A673 (cell line): ENCODE results near the gene AOPEP. TPM values are rescaled to one million over a fixed set of nuclear protein-coding genes. Genes with fewer than 3 reads are reported as not detected.

Experiments used
- BruUV-seq: library from RNA; stranded (reverse); fragments of 400-500 nt; replicated peaks from 2 replicates; lab custom pipeline; 2021; lab: Mats Ljungman, UMichigan
- CTCF ChIA-PET: fragments of 300-600 bp; sonication (Branson Sonifier 250); formaldehyde crosslinking; loops from one replicate; lab custom pipeline; 2022; ENCODE audit warnings: antibody characterized with exemption; lab: Charles Lee
- POLR2A ChIA-PET: fragments of 300-600 bp; sonication (Branson Sonifier 250); formaldehyde crosslinking; loops from one replicate; lab custom pipeline; 2022; ENCODE audit warnings: antibody characterized with exemption; ENCODE audit not compliant: low non-redundant PET; lab: Charles Lee
- DNase-seq: peaks from one replicate; pipeline ENCODE4 v3.0.0-alpha.2; 2015; ENCODE audit warnings: low spot score
- H3K27ac ChIP-seq: fragments of 200-600 bp; sonication (generic); 2 replicates; pipeline ENCODE4 v1.5.1; 2016; ENCODE audit warnings: mixed run types, low read depth, mild to moderate bottlenecking, mixed read lengths, antibody characterized with exemption, low read length; ENCODE audit not compliant: poor library complexity, severe bottlenecking
- H3K27me3 ChIP-seq: fragments of 200-600 bp; sonication (generic); replicated peaks from 2 replicates; pipeline ENCODE4 v1.6.1; 2017; ENCODE audit warnings: mixed run types, low read depth, mild to moderate bottlenecking, mixed read lengths, antibody characterized with exemption, low read length; ENCODE audit not compliant: insufficient read depth, poor library complexity
- H3K36me3 ChIP-seq: fragments of 200-600 bp; sonication (generic); 2 replicates; pipeline ENCODE4 v1.6.1; 2016; ENCODE audit warnings: mixed run types, mild to moderate bottlenecking, mixed read lengths, antibody characterized with exemption, low read length; ENCODE audit not compliant: insufficient read depth, poor library complexity, severe bottlenecking
- H3K4me1 ChIP-seq: fragments of 200-600 bp; sonication (generic); 2 replicates; pipeline ENCODE4 v1.6.1; 2017; ENCODE audit warnings: mixed run types, mild to moderate bottlenecking, mixed read lengths, antibody characterized with exemption, low read length; ENCODE audit not compliant: insufficient read depth, poor library complexity, severe bottlenecking
- H3K4me3 ChIP-seq: fragments of 200-600 bp; sonication (generic); 2 replicates; pipeline ENCODE4 v1.5.1; 2016; ENCODE audit warnings: low read depth, mixed run types, mild to moderate bottlenecking, mixed read lengths, low read length; ENCODE audit not compliant: poor library complexity, severe bottlenecking
- H3K9me3 ChIP-seq: fragments of 200-600 bp; sonication (generic); 2 replicates; pipeline ENCODE4 v1.6.1; 2016; ENCODE audit warnings: mixed run types, low read depth, mild to moderate bottlenecking, mixed read lengths, antibody characterized with exemption, low read length; ENCODE audit not compliant: poor library complexity, severe bottlenecking
- EZH2 ChIP-seq: fragments of 200-600 bp; sonication (generic); IDR thresholded peaks from 2 replicates; pipeline ENCODE4 v1.6.1; 2017; ENCODE audit warnings: borderline replicate concordance, low read depth, mild to moderate bottlenecking, mixed read lengths, antibody characterized with exemption, low read length; ENCODE audit not compliant: poor library complexity, severe bottlenecking
- intact Hi-C: fragments of 100-400 bp; cut with micrococcal nuclease; formaldehyde crosslinking; loops from one replicate; pipeline ENCODE4 v1.10.0; 2022; ENCODE audit not compliant: unreplicated experiment
- total RNA-seq: library from RNA; stranded (reverse); gene quantifications from 2 replicates; pipeline ENCODE4 v1.2.3, GENCODE V29; 2021
- TF ChIP-seq, protein P1 (sequence below): fragments of 300-800, 200-600 bp; sonication (generic); conservative IDR thresholded peaks from 2 replicates; pipeline ENCODE4 v1.5.1; 2017; ENCODE audit warnings: low read depth, mild to moderate bottlenecking, antibody characterized with exemption, low read length, moderate library complexity, mixed read lengths

AOPEP gene
- total RNA-seq, 1 experiment from 2014 or later = 17.5 TPM

DNA sequence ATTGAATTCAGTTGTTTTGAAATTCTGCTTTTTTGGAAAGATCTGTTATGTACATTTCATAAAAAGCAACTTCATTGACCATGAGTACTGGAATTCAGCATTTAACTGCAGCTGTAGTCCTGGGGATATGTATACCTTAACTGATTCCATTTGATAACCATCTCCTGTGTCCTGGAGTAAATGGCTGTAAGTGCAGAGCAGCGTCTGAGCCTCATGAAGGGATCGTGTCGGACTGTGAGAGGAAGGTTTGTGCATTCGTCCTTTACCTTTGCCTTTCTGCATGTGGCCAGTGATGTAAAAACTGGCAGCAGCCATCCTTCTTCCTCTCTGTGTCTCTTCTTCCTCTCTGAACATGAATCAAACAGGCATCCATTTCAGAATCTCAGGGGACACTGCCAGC is 303.8 kb downstream of the AOPEP start:
- no peaks in the 10 kb centered on the region for H3K9me3 ChIP-seq
- H3K4me1 ChIP-seq = peaks cover 18% of the 10 kb centered on the region
- H3K4me3 ChIP-seq = no peak overlapping the region
- no peak for DNase-seq
- no peaks in the 10 kb centered on the region for H3K27me3 ChIP-seq
- BruUV-seq = no TSS peak
- ChIA-PET CTCF (no interaction called here), POLR2A (no interaction called here)
- no peak overlapping the region for H3K27ac ChIP-seq
- no peaks in the 10 kb centered on the region for H3K36me3 ChIP-seq
- TF ChIP-seq EZH2 = no peak
- TF ChIP-seq, protein P1, sequence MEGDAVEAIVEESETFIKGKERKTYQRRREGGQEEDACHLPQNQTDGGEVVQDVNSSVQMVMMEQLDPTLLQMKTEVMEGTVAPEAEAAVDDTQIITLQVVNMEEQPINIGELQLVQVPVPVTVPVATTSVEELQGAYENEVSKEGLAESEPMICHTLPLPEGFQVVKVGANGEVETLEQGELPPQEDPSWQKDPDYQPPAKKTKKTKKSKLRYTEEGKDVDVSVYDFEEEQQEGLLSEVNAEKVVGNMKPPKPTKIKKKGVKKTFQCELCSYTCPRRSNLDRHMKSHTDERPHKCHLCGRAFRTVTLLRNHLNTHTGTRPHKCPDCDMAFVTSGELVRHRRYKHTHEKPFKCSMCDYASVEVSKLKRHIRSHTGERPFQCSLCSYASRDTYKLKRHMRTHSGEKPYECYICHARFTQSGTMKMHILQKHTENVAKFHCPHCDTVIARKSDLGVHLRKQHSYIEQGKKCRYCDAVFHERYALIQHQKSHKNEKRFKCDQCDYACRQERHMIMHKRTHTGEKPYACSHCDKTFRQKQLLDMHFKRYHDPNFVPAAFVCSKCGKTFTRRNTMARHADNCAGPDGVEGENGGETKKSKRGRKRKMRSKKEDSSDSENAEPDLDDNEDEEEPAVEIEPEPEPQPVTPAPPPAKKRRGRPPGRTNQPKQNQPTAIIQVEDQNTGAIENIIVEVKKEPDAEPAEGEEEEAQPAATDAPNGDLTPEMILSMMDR = no peak
- intact Hi-C loops = no loop called here

DNA sequence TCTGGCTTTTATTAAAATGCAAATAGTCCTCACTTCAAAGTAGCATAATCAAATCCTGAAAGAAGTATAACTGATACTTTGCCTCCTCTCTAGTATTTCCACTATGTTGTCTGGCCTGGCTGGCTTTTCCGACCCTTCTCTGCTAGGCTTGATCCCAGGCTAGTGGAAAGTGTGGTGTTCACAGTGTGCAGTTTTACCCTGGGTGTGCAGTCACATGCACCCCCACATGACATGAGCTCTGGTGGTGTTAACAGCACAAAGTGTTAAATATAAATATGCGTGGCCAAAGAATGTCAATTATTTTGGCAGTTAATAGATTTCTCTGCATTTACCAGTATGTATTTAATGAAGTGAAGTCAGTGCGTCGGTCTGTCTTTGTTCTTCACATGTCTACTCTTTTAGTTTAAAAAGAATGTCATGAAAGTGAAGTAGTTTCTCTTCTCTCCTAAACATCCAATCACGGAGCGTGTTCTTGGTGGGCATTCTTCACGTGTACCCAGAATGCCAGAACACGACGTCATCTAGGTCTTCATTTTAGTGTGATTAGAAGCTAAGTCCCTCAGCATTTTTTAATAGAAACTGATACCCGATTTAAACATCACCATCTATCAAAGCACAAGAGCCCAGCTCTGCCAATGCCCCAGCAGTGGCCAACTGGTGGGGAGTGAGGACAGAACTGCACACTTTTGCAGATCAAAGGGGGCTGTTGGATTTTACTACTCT is 304.6 kb downstream of the AOPEP start:
- DNase-seq = no peak
- H3K9me3 ChIP-seq = no peaks in the 10 kb centered on the region
- no peak overlapping the region for H3K4me3 ChIP-seq
- peaks cover 15% of the 10 kb centered on the region for H3K4me1 ChIP-seq
- TF ChIP-seq, protein P1 = no peak
- TF ChIP-seq EZH2 = no peak
- intact Hi-C loops = no loop called here
- POLR2A ChIA-PET = no interaction called here
- no peak overlapping the region for H3K27ac ChIP-seq
- H3K27me3 ChIP-seq = no peaks in the 10 kb centered on the region
- no peaks in the 10 kb centered on the region for H3K36me3 ChIP-seq
- BruUV-seq = no TSS peak
- CTCF ChIA-PET = no interaction called here

DNA sequence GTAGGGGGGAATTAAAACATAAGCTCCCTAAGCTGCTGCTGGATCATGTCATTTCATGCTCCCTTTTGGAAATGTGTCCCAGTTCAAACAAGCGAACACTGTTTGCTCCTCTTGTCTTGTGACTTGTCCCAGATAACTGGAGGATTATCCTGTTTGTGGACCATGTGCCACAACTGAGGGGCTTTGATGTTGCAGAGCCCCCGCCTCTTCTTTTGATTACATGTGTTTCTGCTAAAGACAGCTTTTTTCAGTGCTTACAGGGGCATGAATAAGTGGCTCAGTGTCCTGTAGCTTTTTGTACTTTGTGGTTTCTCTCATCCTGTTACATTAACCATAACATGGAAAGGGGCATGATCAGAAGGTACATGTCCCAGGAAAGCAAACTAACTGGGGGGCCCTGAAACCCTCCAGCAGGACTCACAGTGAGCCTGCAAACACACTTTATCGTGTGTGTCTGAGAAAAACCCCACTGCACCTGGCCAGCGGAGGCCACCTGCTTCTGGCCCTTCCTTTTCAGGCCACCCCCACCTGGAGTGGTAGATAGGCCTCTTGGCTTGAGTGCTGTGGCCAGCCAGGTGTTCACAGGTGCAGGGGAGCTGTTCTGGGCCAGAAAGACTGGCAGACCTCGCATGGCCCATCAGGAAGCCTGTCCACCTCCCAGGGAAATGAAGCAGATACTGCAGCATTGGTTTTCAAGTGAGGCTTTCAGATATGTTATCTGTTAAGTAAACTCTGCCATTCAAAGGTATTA is 305.4 kb downstream of the AOPEP start:
- no TSS peak for BruUV-seq
- Histone ChIP-seq H3K4me3 (no peak overlapping the region), H3K36me3 (no peaks in the 10 kb centered on the region), H3K4me1 (peaks cover 13% of the 10 kb centered on the region), H3K27me3 (no peaks in the 10 kb centered on the region), H3K27ac (no peak overlapping the region), H3K9me3 (no peaks in the 10 kb centered on the region)
- CTCF ChIA-PET = no interaction called here
- POLR2A ChIA-PET = no interaction called here
- no peak for DNase-seq
- intact Hi-C loops = no loop called here
- TF ChIP-seq, protein P1 = no peak
- TF ChIP-seq EZH2 = no peak
